HCT116 (cell line): ENCODE measurements around the gene RSPO1.

ENCODE experiments used
- EZH2phosphoT487 ChIP-seq: fragments of 200-600 bp; IDR thresholded peaks from 2 replicates; pipeline ENCODE4 v1.6.1; 2018; ENCODE audit warnings: antibody characterized with exemption, borderline replicate concordance
- JUND ChIP-seq: IDR thresholded peaks from 2 replicates; pipeline ENCODE4 v1.6.1; 2012
- SIN3A ChIP-seq: IDR thresholded peaks from 2 replicates; pipeline ENCODE4 v1.6.1; 2012; ENCODE audit warnings: low read depth
- SRF ChIP-seq: IDR thresholded peaks from 2 replicates; pipeline ENCODE4 v1.6.1; 2012; ENCODE audit warnings: low read depth
- TF ChIP-seq, protein P1 (sequence below), 3 experiments: fragments of 200-600 bp in 1 of 3; sonication (generic) in 1 of 3; IDR thresholded peaks in 2 of 3; conservative IDR thresholded peaks in 1 of 3; 2 replicates each; pipeline ENCODE4 v1.5.1; 2012 to 2017; ENCODE audit warnings: low read depth in 2 of 3, low read length in 2 of 3, antibody characterized with exemption in 1 of 3, borderline replicate concordance in 1 of 3, control low read depth in 1 of 3, mild to moderate bottlenecking in 1 of 3, mixed read lengths in 1 of 3, mixed run types in 1 of 3, moderate library complexity in 1 of 3; ENCODE audit not compliant: insufficient read depth in 1 of 3

DNA sequence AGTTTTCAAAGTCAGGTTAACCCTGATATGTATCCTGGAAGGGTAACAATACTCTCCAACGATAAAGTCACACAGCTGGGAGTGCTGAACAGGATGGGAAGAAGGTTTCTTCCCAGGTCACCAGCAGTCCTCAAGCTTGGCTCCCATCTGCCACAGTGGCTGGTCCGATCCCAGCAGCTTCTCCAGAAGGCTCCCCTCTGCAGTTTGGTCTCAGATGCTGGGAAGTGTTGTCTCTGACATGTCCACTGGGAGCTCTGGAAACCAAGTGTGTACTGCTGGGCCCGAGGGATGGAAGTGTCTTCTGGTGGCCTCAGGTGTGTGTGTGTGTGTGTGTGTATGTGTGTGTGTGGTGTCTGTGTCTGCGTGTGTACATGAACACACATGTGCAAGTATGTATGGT is 22.5 kb downstream of the RSPO1 start:
- TF ChIP-seq SRF (no peak), EZH2phosphoT487 (no peak), JUND (no peak), SIN3A (no peak)
- TF ChIP-seq, protein P1, sequence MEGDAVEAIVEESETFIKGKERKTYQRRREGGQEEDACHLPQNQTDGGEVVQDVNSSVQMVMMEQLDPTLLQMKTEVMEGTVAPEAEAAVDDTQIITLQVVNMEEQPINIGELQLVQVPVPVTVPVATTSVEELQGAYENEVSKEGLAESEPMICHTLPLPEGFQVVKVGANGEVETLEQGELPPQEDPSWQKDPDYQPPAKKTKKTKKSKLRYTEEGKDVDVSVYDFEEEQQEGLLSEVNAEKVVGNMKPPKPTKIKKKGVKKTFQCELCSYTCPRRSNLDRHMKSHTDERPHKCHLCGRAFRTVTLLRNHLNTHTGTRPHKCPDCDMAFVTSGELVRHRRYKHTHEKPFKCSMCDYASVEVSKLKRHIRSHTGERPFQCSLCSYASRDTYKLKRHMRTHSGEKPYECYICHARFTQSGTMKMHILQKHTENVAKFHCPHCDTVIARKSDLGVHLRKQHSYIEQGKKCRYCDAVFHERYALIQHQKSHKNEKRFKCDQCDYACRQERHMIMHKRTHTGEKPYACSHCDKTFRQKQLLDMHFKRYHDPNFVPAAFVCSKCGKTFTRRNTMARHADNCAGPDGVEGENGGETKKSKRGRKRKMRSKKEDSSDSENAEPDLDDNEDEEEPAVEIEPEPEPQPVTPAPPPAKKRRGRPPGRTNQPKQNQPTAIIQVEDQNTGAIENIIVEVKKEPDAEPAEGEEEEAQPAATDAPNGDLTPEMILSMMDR (IDR thresholded peaks at IDR 0.05 in 2 of 3, conservative IDR thresholded peaks at IDR 0.05 in 1 of 3; ENCODE audit: borderline replicate concordance in 1 of 3, insufficient read depth in 1 of 3, low read depth in 2 of 3, low read length in 2 of 3), result no peak
